Measurements from ENCODE around the gene TMEM132D. TPM values are rescaled to one million over a fixed set of nuclear protein-coding genes. Genes with fewer than 3 reads are reported as not detected.

TMEM132D gene
- total RNA-seq, 1 donor = not detected

DNA sequence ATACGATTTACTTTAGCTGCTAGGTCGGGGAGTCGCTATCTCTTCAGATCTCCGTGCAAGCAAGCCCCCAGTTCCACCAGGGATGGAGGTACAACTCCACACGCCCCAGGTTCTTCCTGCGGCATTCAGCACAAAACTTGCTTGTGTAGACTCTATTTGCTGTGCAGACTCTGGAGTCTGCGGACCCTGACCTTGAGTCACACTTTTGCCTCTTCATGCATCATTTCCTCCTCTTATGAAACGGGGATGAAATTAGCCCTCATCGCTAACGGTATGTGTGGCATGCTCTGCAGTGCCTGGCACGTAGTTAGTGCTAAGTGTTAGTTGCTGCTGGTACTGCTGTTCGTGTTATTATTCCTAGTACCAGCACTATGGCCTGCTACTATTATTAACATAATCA is 84.4 kb downstream of the TMEM132D start:
- H3K4me3 ChIP-seq (ENCODE audit: insufficient read depth, low read length) = no peak overlapping the region
- H3K36me3 ChIP-seq (ENCODE audit: insufficient read depth, low read length) = no peaks in the 10 kb centered on the region
- no peak for DNase-seq (ENCODE audit: insufficient read length, low spot score, missing footprints)
- H3K4me2 ChIP-seq (ENCODE audit: insufficient read depth, low read length) = no peak overlapping the region
- peaks cover 2% of the 10 kb centered on the region for H3K9me3 ChIP-seq (ENCODE audit: low read depth, low read length)
- TF ChIP-seq, protein P1, sequence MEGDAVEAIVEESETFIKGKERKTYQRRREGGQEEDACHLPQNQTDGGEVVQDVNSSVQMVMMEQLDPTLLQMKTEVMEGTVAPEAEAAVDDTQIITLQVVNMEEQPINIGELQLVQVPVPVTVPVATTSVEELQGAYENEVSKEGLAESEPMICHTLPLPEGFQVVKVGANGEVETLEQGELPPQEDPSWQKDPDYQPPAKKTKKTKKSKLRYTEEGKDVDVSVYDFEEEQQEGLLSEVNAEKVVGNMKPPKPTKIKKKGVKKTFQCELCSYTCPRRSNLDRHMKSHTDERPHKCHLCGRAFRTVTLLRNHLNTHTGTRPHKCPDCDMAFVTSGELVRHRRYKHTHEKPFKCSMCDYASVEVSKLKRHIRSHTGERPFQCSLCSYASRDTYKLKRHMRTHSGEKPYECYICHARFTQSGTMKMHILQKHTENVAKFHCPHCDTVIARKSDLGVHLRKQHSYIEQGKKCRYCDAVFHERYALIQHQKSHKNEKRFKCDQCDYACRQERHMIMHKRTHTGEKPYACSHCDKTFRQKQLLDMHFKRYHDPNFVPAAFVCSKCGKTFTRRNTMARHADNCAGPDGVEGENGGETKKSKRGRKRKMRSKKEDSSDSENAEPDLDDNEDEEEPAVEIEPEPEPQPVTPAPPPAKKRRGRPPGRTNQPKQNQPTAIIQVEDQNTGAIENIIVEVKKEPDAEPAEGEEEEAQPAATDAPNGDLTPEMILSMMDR (IDR thresholded peaks at IDR 0.05; ENCODE audit: extremely low read depth, low read depth, low read length) = no peak
- H3K79me2 ChIP-seq (ENCODE audit: insufficient read depth, low read length) = no peaks in the 10 kb centered on the region
- no peaks in the 10 kb centered on the region for H3K4me1 ChIP-seq (ENCODE audit: insufficient read depth, low read length)
- H3K27me3 ChIP-seq (ENCODE audit: insufficient read depth, low read length) = no peaks in the 10 kb centered on the region
- H4K20me1 ChIP-seq (ENCODE audit: insufficient read depth, low read length) = no peaks in the 10 kb centered on the region
- H2AFZ ChIP-seq (ENCODE audit: low read length) = no peak overlapping the region
- H3K27ac ChIP-seq (ENCODE audit: low read depth, low read length) = no peak overlapping the region

DNA sequence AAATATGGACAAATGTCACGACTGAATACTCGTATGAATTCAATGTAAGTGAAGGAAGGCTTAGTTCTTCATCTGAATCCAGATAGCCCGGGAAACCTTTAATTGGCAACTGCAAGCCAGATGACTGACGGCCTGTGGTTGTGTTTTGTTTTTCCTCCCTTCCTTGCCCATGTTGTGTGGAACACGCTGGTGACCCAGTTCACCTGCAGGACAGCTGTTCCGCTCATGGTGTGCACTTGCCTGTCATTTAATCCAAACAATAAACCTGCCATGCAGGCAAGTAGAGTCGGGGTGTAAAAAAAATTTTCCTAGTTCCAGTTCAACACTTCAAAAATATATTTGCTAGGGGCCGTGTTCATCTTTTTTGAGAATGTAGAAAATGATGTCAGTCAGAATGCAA is 88.0 kb downstream of the TMEM132D start:
- H3K27ac ChIP-seq (ENCODE audit: low read depth, low read length) = no peak overlapping the region
- H3K36me3 ChIP-seq (ENCODE audit: insufficient read depth, low read length) = no peaks in the 10 kb centered on the region
- H3K79me2 ChIP-seq (ENCODE audit: insufficient read depth, low read length) = no peaks in the 10 kb centered on the region
- no peaks in the 10 kb centered on the region for H4K20me1 ChIP-seq (ENCODE audit: insufficient read depth, low read length)
- no peak overlapping the region for H3K4me2 ChIP-seq (ENCODE audit: insufficient read depth, low read length)
- no peaks in the 10 kb centered on the region for H3K27me3 ChIP-seq (ENCODE audit: insufficient read depth, low read length)
- H3K4me3 ChIP-seq (ENCODE audit: insufficient read depth, low read length) = no peak overlapping the region
- no peaks in the 10 kb centered on the region for H3K4me1 ChIP-seq (ENCODE audit: insufficient read depth, low read length)
- DNase-seq (ENCODE audit: insufficient read length, low spot score, missing footprints) = no peak
- no peak overlapping the region for H2AFZ ChIP-seq (ENCODE audit: low read length)
- TF ChIP-seq, protein P1 (IDR thresholded peaks at IDR 0.05; ENCODE audit: extremely low read depth, low read depth, low read length) = no peak
- peaks cover 2% of the 10 kb centered on the region for H3K9me3 ChIP-seq (ENCODE audit: low read depth, low read length)

DNA sequence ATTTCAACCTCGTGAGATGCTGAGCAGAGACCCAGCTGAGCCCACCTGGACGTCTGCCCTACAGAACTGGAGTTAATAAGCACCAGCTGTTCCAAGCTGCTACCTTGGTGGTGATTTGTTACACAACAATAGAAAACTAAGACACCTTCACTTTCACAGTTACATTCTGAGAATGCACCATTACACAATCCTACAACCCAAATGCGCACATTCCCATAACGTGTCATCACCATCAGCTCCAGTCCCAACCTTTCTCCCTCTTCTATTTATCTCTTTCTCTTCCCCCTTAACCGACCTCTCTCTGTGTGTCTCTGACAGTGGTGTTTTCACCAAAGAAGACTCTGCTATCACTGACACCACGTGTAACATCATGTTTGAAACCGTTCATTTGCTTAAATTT is 91.9 kb downstream of the TMEM132D start:
- no peaks in the 10 kb centered on the region for H3K36me3 ChIP-seq (ENCODE audit: insufficient read depth, low read length)
- H3K79me2 ChIP-seq (ENCODE audit: insufficient read depth, low read length) = no peaks in the 10 kb centered on the region
- no peaks in the 10 kb centered on the region for H4K20me1 ChIP-seq (ENCODE audit: insufficient read depth, low read length)
- H3K4me1 ChIP-seq (ENCODE audit: insufficient read depth, low read length) = no peaks in the 10 kb centered on the region
- no peak overlapping the region for H3K4me2 ChIP-seq (ENCODE audit: insufficient read depth, low read length)
- DNase-seq (ENCODE audit: insufficient read length, low spot score, missing footprints) = no peak
- H3K9me3 ChIP-seq (ENCODE audit: low read depth, low read length) = no peaks in the 10 kb centered on the region
- no peak overlapping the region for H2AFZ ChIP-seq (ENCODE audit: low read length)
- H3K27me3 ChIP-seq (ENCODE audit: insufficient read depth, low read length) = no peaks in the 10 kb centered on the region
- TF ChIP-seq, protein P1 (IDR thresholded peaks at IDR 0.05; ENCODE audit: extremely low read depth, low read depth, low read length) = no peak
- no peak overlapping the region for H3K4me3 ChIP-seq (ENCODE audit: insufficient read depth, low read length)
- H3K27ac ChIP-seq (ENCODE audit: low read depth, low read length) = no peak overlapping the region

DNA sequence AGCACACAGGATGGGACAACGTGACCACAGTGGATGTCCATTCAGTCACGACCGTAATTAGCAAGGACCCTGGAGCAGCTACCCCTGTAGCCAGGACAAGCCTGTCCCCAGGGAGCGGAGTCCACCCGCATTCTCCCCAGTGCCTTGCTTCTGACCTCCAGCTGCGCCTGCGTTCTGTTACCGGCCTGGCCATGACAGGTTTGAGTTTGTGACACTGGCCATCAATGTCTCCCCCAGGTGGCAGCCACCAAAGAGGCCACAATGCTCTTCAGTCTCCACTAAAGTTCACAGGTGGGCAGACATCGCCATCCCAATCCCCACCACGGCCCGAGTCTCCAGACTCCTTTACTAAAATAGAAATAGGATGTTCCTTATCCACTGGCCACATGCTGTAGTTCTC is 96.7 kb downstream of the TMEM132D start:
- no peaks in the 10 kb centered on the region for H3K79me2 ChIP-seq (ENCODE audit: insufficient read depth, low read length)
- H3K4me3 ChIP-seq (ENCODE audit: insufficient read depth, low read length) = no peak overlapping the region
- no peaks in the 10 kb centered on the region for H3K27me3 ChIP-seq (ENCODE audit: insufficient read depth, low read length)
- no peaks in the 10 kb centered on the region for H3K36me3 ChIP-seq (ENCODE audit: insufficient read depth, low read length)
- no peak overlapping the region for H2AFZ ChIP-seq (ENCODE audit: low read length)
- TF ChIP-seq, protein P1 (IDR thresholded peaks at IDR 0.05; ENCODE audit: extremely low read depth, low read depth, low read length) = no peak
- H3K27ac ChIP-seq (ENCODE audit: low read depth, low read length) = no peak overlapping the region
- no peaks in the 10 kb centered on the region for H4K20me1 ChIP-seq (ENCODE audit: insufficient read depth, low read length)
- H3K9me3 ChIP-seq (ENCODE audit: low read depth, low read length) = no peaks in the 10 kb centered on the region
- no peaks in the 10 kb centered on the region for H3K4me1 ChIP-seq (ENCODE audit: insufficient read depth, low read length)
- no peak overlapping the region for H3K4me2 ChIP-seq (ENCODE audit: insufficient read depth, low read length)
- DNase-seq (ENCODE audit: insufficient read length, low spot score, missing footprints) = no peak

Data from osteoblast (primary cell).